DMS79 (cell line): ENCODE results near the gene FRMD4A.
"Not testable (repeated sequence)": the region's sequence is repeated elsewhere in the genome, so short reads cannot be mapped to it uniquely, and the experiment has no call there.

ENCODE experiments used
- DNase-seq: peaks from one replicate; lab custom pipeline; 2025; lab: John Stamatoyannopoulos, UW

FRMD4A gene

GRCh38 chr10:14146025-14146424 is 184.7 kb downstream of the FRMD4A start:
- no peak for DNase-seq

- DNase-seq, result no peak
Observed at GRCh38 chr10:14144451-14144850, 186.3 kb downstream of the FRMD4A start.

- no peak for DNase-seq
Observed at GRCh38 chr10:14142606-14143250, 188.0 kb downstream of the FRMD4A start.

- DNase-seq, result no peak
Observed at GRCh38 chr10:14141283-14141682, 189.4 kb downstream of the FRMD4A start.

- DNase-seq, result no peak
Observed at GRCh38 chr10:14137391-14137790, 193.3 kb downstream of the FRMD4A start.

GRCh38 chr10:14135196-14135595 is 195.5 kb downstream of the FRMD4A start:
- not testable (repeated sequence) for DNase-seq

GRCh38 chr10:14134275-14134674 is 196.4 kb downstream of the FRMD4A start:
- no peak for DNase-seq

GRCh38 chr10:14131261-14131960 is 199.3 kb downstream of the FRMD4A start:
- DNase-seq, result no peak

GRCh38 chr10:14129770-14130169 is 201.0 kb downstream of the FRMD4A start:
- DNase-seq, result no peak

- DNase-seq, result no peak
Observed at GRCh38 chr10:14128519-14128918, 202.2 kb downstream of the FRMD4A start.

- no peak for DNase-seq
Observed at GRCh38 chr10:14126697-14127440, 203.9 kb downstream of the FRMD4A start.

- DNase-seq, result no peak
Observed at GRCh38 chr10:14125564-14125963, 205.2 kb downstream of the FRMD4A start.

GRCh38 chr10:14124941-14125340 is 205.8 kb downstream of the FRMD4A start:
- no peak for DNase-seq

GRCh38 chr10:14123139-14123538 is 207.6 kb downstream of the FRMD4A start:
- no peak for DNase-seq

- DNase-seq, result no peak
Observed at GRCh38 chr10:14120812-14121211, 209.9 kb downstream of the FRMD4A start.

GRCh38 chr10:14118953-14119352 is 211.8 kb downstream of the FRMD4A start:
- no peak for DNase-seq

- no peak for DNase-seq
Observed at GRCh38 chr10:14116837-14117236, 213.9 kb downstream of the FRMD4A start.

GRCh38 chr10:14116021-14116420 is 214.7 kb downstream of the FRMD4A start:
- no peak for DNase-seq

- no peak for DNase-seq
Observed at GRCh38 chr10:14114791-14115190, 215.9 kb downstream of the FRMD4A start.

GRCh38 chr10:14112056-14112455 is 218.7 kb downstream of the FRMD4A start:
- no peak for DNase-seq

- DNase-seq, result no peak
Observed at GRCh38 chr10:14111208-14111607, 219.5 kb downstream of the FRMD4A start.

- no peak for DNase-seq
Observed at GRCh38 chr10:14106828-14107227, 223.9 kb downstream of the FRMD4A start.

- no peak for DNase-seq
Observed at GRCh38 chr10:14102056-14102455, 228.7 kb downstream of the FRMD4A start.
